Liver (tissue), 9 donors: ENCODE results near the gene FASTKD1. TPM values are rescaled to one million over a fixed set of nuclear protein-coding genes. Genes with fewer than 3 reads are reported as not detected.
"Not testable (repeated sequence)": the region's sequence is repeated elsewhere in the genome, so short reads cannot be mapped to it uniquely, and the experiment has no call there.

ENCODE experiments used
- DNase-seq: peaks from one replicate; pipeline ENCODE4 v3.0.0-alpha.2; 2017; ENCODE audit warnings: low spot score
- H3K27ac ChIP-seq, 2 donors: one replicate each; pipeline ENCODE4 v1.7.0; 2013; ENCODE audit warnings: inconsistent platforms in 2 of 2, low read length in 2 of 2, control low read depth in 1 of 2, low read depth in 1 of 2, mild to moderate bottlenecking in 1 of 2
- H3K27me3 ChIP-seq, 4 donors: one replicate each; pipeline versions ENCODE4 v1.6.1 to v1.7.0; 2013; ENCODE audit warnings: low read length in 3 of 4, inconsistent platforms in 1 of 4, mild to moderate bottlenecking in 1 of 4, moderate library complexity in 1 of 4; ENCODE audit not compliant: control insufficient read depth in 4 of 4, insufficient read depth in 4 of 4
- H3K36me3 ChIP-seq, 4 donors: one replicate each; pipeline versions ENCODE4 v1.6.1 to v1.7.0; 2013; ENCODE audit warnings: low read length in 3 of 4, mild to moderate bottlenecking in 3 of 4, low read depth in 1 of 4, moderate library complexity in 1 of 4; ENCODE audit not compliant: control insufficient read depth in 4 of 4, insufficient read depth in 3 of 4
- H3K4me1 ChIP-seq, 4 donors: one replicate each; pipeline versions ENCODE4 v1.6.1 to v1.7.0; 2013; ENCODE audit warnings: low read length in 3 of 4, mild to moderate bottlenecking in 3 of 4, moderate library complexity in 1 of 4; ENCODE audit not compliant: control insufficient read depth in 4 of 4, insufficient read depth in 4 of 4
- H3K4me3 ChIP-seq, 3 donors: one replicate each; pipeline versions ENCODE4 v1.6.1 to v1.7.0; 2013; ENCODE audit warnings: low read length in 3 of 3, control low read depth in 1 of 3, low read depth in 1 of 3, mild to moderate bottlenecking in 1 of 3
- H3K9ac ChIP-seq, 2 donors: one replicate each; pipeline ENCODE4 v1.7.0; 2013; ENCODE audit warnings: low read length in 2 of 2, mild to moderate bottlenecking in 2 of 2, moderate library complexity in 2 of 2, control low read depth in 1 of 2, low read depth in 1 of 2
- H3K9me3 ChIP-seq, 4 donors: one replicate each; pipeline versions ENCODE4 v1.6.1 to v1.7.0; 2013; ENCODE audit warnings: low read length in 3 of 4; ENCODE audit not compliant: control insufficient read depth in 4 of 4
- FOXA1 ChIP-seq: IDR thresholded peaks from 2 replicates; pipeline ENCODE4 v1.6.1; 2016; ENCODE audit warnings: antibody characterized with exemption
- FOXA2 ChIP-seq: IDR thresholded peaks from 2 replicates; pipeline ENCODE4 v1.6.1; 2016; ENCODE audit warnings: antibody characterized with exemption
- GABPA ChIP-seq, 2 donors: IDR thresholded peaks in 1 of 2; conservative IDR thresholded peaks in 1 of 2; 2 replicates each; pipeline ENCODE4 v1.6.1; 2016; ENCODE audit warnings: antibody characterized with exemption in 2 of 2, mild to moderate bottlenecking in 1 of 2, moderate library complexity in 1 of 2
- HNF4G ChIP-seq: IDR thresholded peaks from 2 replicates; pipeline ENCODE4 v1.6.1; 2016; ENCODE audit warnings: antibody characterized with exemption
- JUND ChIP-seq, 2 donors: IDR thresholded peaks; 2 replicates each; pipeline ENCODE4 v1.6.1; 2016; ENCODE audit warnings: antibody characterized with exemption in 2 of 2
- NR2F2 ChIP-seq: IDR thresholded peaks from 2 replicates; pipeline ENCODE4 v1.6.1; 2016; ENCODE audit warnings: antibody characterized with exemption
- RAD21 ChIP-seq, 2 donors: IDR thresholded peaks; 2 replicates each; pipeline ENCODE4 v1.6.1; 2016; ENCODE audit warnings: antibody characterized with exemption in 2 of 2, mild to moderate bottlenecking in 2 of 2
- RXRA ChIP-seq, 2 donors: IDR thresholded peaks; 2 replicates each; pipeline ENCODE4 v1.6.1; 2017 to 2018; ENCODE audit warnings: antibody characterized with exemption in 2 of 2, mild to moderate bottlenecking in 1 of 2
- TAF1 ChIP-seq: conservative IDR thresholded peaks from 2 replicates; pipeline ENCODE4 v1.6.1; 2016; ENCODE audit warnings: antibody characterized with exemption, mild to moderate bottlenecking
- YY1 ChIP-seq: IDR thresholded peaks from 2 replicates; pipeline ENCODE4 v1.6.1; 2016; ENCODE audit warnings: antibody characterized with exemption, mild to moderate bottlenecking
- WGBS: extraction: QIAGEN DNeasy Blood & Tissue Kit; methylation state at CpG from one replicate; pipeline ENCODE4 v1.1.7; 2013; 5-methylcytosine and 5-hydroxymethylcytosine counted together
- polyA plus RNA-seq, 2 donors: library from polyadenylated mRNA; stranded (reverse) in 1 of 2; unstranded in 1 of 2; fragments of 200-250 nt in 1 of 2; fragments of >200 nt in 1 of 2; fragmentation: Nextera tagmentation in 1 of 2; extraction: Ambion mirVana in 1 of 2; gene quantifications; one replicate each; pipeline versions ENCODE4 v1.2.1 to v1.2.3, GENCODE V29; 2013 to 2015
- total RNA-seq, 2 donors: library from RNA; depleted of rRNA; stranded (reverse); fragments of >200 nt; gene quantifications; one replicate each; pipeline ENCODE4 v1.2.3, GENCODE V29; 2014
- TF ChIP-seq, protein P1 (sequence below): IDR thresholded peaks from 2 replicates; pipeline ENCODE4 v1.6.1; 2016; ENCODE audit warnings: antibody characterized with exemption
- TF ChIP-seq, protein P2 (sequence below): IDR thresholded peaks from 2 replicates; pipeline ENCODE4 v1.6.1; 2016; ENCODE audit warnings: antibody characterized with exemption
- TF ChIP-seq, protein P3 (sequence below): fragments of 150-350 bp; IDR thresholded peaks from 2 replicates; pipeline ENCODE4 v1.5.1; 2017; ENCODE audit warnings: improper control_type of control experiment, low read depth, low read length; ENCODE audit not compliant: missing input control
- donor health status: healthy.
- donor health status: healthy.
- donor health status: healthy.
- donor health status: healthy.
- donor health status: healthy.

Gene FASTKD1
- total and polyA plus RNA-seq, 4 donors: 6.7 to 20.7 (median 16.2) TPM

DNA sequence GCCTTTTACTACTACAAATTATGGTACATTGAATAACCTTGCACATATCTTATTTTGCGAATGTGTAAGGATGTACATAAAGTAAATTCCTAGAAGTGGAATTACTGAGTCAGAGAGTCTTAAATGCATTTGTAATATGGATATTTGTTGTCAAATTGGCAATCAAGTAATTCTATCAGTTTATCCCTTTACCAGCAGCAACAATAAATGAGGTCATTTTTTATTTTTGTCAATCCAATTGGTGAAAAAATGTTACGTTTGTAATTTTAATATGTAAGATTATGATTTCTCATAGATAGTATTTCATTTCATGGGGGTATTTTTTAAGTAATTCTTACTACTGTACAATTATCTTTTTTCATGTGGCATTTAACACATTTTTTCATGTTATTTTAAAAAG is 25.3 kb upstream of the FASTKD1 start (continued):
- TF ChIP-seq, protein P1, sequence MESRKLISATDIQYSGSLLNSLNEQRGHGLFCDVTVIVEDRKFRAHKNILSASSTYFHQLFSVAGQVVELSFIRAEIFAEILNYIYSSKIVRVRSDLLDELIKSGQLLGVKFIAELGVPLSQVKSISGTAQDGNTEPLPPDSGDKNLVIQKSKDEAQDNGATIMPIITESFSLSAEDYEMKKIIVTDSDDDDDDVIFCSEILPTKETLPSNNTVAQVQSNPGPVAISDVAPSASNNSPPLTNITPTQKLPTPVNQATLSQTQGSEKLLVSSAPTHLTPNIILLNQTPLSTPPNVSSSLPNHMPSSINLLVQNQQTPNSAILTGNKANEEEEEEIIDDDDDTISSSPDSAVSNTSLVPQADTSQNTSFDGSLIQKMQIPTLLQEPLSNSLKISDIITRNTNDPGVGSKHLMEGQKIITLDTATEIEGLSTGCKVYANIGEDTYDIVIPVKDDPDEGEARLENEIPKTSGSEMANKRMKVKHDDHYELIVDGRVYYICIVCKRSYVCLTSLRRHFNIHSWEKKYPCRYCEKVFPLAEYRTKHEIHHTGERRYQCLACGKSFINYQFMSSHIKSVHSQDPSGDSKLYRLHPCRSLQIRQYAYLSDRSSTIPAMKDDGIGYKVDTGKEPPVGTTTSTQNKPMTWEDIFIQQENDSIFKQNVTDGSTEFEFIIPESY: no peak
- TF ChIP-seq, protein P2, sequence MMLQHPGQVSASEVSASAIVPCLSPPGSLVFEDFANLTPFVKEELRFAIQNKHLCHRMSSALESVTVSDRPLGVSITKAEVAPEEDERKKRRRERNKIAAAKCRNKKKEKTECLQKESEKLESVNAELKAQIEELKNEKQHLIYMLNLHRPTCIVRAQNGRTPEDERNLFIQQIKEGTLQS: no peak
- TF ChIP-seq NR2F2 (no peak), YY1 (no peak), RXRA (IDR thresholded peaks at IDR 0.05) (no peak), RAD21 (IDR thresholded peaks at IDR 0.05) (no peak), FOXA1 (no peak), FOXA2 (no peak), HNF4G (no peak), GABPA (IDR thresholded peaks at IDR 0.05 in 1 of 2, conservative IDR thresholded peaks at IDR 0.05 in 1 of 2) (no peak)

DNA sequence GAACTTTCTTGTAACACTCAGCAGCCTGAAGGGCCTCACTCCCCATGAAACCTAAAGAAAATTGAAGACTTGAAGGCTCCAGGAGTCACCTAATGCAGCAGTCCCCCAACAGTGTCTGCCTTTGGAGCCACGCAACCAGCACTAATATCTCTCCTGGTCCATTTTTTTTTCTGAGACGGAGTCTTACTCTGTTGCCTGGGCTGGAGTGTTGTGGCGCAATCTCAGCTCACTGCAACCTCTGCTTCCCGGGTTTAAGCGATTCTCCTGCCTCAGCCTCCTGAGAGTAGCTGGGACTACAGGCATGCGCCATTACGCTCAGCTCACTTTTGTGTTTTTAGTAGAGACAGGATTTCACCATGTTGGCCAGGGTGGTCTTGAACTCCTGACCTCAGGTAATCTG is 22.9 kb upstream of the FASTKD1 start:
- 83% methylated on average over 7 of the region's 7 CpGs for WGBS
- H3K9me3 ChIP-seq, H3K36me3 ChIP-seq, H3K4me3 ChIP-seq, H3K9ac ChIP-seq, H3K27ac ChIP-seq, H3K4me1 ChIP-seq, H3K27me3 ChIP-seq, DNase-seq: not testable (repeated sequence)

DNA sequence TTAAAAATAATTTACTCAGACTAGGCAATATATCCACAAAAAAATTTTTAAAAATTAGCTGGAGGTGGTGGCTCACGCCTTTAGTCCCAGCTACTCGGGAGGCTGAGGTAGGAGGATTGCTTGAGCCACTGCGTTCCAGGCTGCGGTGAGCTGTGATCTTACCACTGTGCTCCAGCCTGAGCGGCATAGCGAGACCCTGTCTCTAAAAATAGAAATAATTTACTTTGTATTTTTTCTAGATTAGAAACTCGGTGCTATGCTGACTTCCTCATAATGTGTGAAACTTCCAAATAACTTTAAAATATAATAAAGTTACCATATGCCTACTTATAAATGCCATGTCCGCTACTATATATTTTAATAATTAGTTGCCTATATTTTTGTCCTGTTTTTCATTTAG is 17.1 kb upstream of the FASTKD1 start:
- Histone ChIP-seq H3K4me1 (peaks cover 8 to 12% (median 10%) of the 10 kb centered on the region in 4 donors), H3K9me3 (no peaks in the 10 kb centered on the region), H3K9ac (no peak overlapping the region), H3K36me3 (no peaks in the 10 kb centered on the region), H3K4me3 (no peak overlapping the region), H3K27me3 (no peaks in the 10 kb centered on the region), H3K27ac (no peak overlapping the region)
- TF ChIP-seq HNF4G (no peak), RXRA (IDR thresholded peaks at IDR 0.05) (no peak), FOXA2 (no peak), JUND (IDR thresholded peaks at IDR 0.05) (no peak)
- TF ChIP-seq, protein P3, sequence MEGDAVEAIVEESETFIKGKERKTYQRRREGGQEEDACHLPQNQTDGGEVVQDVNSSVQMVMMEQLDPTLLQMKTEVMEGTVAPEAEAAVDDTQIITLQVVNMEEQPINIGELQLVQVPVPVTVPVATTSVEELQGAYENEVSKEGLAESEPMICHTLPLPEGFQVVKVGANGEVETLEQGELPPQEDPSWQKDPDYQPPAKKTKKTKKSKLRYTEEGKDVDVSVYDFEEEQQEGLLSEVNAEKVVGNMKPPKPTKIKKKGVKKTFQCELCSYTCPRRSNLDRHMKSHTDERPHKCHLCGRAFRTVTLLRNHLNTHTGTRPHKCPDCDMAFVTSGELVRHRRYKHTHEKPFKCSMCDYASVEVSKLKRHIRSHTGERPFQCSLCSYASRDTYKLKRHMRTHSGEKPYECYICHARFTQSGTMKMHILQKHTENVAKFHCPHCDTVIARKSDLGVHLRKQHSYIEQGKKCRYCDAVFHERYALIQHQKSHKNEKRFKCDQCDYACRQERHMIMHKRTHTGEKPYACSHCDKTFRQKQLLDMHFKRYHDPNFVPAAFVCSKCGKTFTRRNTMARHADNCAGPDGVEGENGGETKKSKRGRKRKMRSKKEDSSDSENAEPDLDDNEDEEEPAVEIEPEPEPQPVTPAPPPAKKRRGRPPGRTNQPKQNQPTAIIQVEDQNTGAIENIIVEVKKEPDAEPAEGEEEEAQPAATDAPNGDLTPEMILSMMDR: no peak
- DNase-seq: no peak
- 87% methylated on average over 8 of the region's 8 CpGs for WGBS

DNA sequence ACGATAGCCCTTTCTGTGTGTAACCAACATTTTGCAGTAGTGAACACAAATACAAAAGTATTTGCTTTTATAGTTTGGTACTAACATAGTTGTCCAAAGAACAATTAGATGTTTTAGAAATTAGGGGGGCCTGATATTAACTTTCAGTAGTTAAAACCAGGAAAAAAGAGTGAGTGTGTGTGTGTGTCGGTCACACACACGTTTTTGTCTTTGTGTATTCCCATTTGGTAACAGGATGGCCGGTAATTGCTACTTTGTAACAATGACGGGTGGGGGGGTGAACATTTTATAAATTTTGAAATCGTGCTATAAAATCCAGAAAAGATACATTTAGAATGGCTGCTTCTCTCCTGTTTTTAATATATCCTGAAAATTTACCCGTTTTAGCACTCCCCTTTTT is 12.0 kb upstream of the FASTKD1 start:
- Histone ChIP-seq H3K9me3 (no peaks in the 10 kb centered on the region), H3K9ac (peak overlapping the region in 1 of 2 donors; percentile 3), H3K4me3 (peak overlapping the region; percentile 41 to 89 (median 80)), H3K36me3 (no peaks in the 10 kb centered on the region), H3K27me3 (no peaks in the 10 kb centered on the region), H3K27ac (peak overlapping the region; percentile 85 to 97), H3K4me1 (peaks cover 10 to 18% (median 12%) of the 10 kb centered on the region in 4 donors)
- WGBS: 18% methylated on average over 7 of the region's 7 CpGs
- no peak for DNase-seq
- TF ChIP-seq TAF1 (no peak), HNF4G (no peak), GABPA (IDR thresholded peaks at IDR 0.05 in 1 of 2, conservative IDR thresholded peaks at IDR 0.05 in 1 of 2) (peak in 1 of 2 donors; percentile 3)
